Endothelial cell of coronary artery (primary cell): ENCODE measurements around the gene RAB34. TPM values are rescaled to one million over a fixed set of nuclear protein-coding genes. Genes with fewer than 3 reads are reported as not detected.

Experiments
- total RNA-seq: library from RNA; depleted of rRNA; stranded (reverse); fragments of >200 nt; gene quantifications from 2 replicates; pipeline ENCODE4 v1.2.3, GENCODE V29; 2014

The RAB34 gene, protein sequence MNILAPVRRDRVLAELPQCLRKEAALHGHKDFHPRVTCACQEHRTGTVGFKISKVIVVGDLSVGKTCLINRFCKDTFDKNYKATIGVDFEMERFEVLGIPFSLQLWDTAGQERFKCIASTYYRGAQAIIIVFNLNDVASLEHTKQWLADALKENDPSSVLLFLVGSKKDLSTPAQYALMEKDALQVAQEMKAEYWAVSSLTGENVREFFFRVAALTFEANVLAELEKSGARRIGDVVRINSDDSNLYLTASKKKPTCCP
- total RNA-seq, result 47.1 and 74.8 TPM in 2 replicates

DNA sequence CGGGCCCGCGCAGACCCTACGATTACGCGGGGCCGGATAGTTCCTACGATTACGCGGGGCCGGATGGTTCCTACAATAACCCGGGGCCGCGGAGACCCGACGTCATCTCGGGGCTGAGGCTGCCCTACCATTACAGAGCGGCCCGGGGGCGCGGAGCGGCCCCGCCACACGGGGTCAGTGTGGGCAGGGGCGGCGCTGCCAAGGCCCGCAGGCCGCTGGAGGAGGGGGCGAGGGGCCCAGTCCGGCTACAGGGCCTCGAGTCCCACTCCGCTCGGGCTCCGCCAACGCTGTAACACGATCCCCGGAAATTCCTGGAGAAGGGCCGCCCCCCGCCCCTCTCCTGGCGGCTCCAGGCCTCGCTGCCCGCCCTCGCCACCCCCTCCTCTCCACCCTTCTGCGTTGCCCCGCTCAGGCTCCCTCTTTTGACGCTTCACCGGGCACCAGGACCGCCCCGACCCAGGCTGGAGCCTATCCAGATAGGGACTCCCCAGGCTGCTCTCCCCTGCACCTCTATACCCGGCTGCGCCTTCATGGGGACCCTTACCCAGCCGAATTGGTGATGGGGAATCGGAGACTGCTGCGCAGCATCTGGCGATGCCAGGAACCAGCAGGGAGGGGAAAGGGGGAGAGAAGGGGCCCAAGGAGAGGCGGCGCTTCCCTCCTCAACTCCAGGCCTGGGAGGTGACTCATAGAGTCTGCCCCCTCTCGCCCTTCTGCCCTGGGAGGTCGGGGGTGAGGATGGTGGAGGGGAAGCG is at the start of gene RAB34:
RAB34 (minus strand) TSS at position 291 of the 755 bp plus-strand sequence. CDS start 602 bp downstream, outside the sequence.

DNA sequence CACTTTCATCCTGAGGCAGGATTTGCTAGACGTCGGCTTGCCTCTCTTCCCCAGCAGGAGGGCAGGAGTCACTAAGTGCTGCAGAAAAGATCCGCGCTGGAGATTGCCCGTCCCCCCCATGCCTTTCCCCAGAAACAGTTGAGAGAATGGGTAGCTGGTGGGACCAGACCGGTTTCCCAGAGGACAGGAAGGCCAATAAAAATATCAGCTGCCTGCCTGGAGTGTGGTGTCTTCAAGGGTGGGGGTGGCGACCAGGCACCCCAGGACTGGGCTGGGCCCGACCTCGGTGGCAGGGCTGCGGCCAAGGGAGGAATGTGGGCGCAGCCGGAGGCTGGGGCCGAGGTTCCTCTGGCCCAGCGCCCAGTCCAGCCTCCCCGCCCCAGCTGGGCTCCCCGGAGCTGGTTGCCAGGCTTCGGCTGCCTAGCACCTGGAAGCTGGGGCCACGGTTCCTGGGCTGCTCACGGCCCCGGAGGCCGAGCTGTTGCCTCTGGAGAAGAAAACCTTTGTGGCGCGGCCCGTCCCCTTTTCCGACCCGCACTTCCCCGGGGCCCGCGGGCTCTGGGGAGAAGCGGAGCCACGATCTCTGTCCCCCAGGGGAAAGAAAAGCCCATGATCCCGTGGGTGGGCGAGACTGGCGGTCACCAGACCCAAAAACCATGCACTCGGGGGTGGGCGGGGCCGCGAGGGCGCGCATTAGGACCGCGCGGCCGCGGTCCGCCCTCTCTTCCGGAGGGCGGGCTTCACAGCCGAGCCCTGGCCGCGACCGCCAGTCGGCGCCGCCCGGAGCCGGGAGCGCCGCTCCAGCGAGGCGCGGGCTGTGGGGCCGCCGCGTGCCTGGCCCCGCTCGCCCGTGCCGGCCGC is 25.8 kb upstream of the RAB34 start, which contains the start of gene TRAF4:
TRAF4 (plus strand) TSS at position 769 of the 861 bp plus-strand sequence. CDS start 102 bp downstream, outside the sequence.

DNA sequence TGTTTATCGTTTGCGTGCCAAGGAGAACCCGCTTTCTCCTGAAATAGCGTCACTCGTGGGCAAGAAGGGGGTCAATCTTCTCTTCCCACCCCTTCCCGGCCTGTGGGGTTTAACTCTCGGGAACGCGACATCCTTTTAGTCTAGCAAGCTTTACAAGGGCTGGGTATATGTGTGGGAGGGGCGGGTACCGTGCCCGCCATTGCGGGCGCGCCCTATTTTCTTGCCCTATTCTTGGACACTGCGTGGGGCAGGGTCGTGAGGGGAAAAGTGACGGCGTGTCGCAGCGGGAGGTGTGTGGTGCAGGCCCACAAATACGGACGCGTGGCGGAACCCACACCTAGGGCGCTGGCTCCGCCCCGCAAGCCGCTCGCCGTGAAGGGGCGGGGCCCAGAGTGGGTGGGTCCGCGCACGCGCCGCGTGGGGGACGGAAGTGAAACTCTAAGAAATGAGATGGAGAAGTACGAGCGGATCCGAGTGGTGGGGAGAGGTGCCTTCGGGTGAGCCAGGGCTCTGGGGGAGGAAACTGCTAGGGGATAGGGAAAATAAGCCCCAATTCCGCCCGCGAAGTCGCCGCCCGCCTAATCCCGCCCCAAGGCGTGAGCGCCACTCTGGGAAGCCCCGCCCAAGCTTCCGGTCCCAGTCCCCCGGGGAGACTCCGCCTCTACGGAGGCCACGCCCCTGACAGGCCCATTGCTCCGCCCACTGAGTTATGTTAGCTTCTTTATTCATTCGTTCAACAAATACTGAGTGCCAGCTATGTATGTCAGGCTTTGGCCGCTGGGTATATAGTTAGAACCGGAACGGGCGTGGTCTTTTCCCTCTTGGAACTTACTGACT is 10.9 kb upstream of the RAB34 start, which contains the start of gene NEK8:
NEK8 (plus strand) TSS at position 425 of the 837 bp plus-strand sequence; CDS start at position 451, 26 bp downstream.

DNA sequence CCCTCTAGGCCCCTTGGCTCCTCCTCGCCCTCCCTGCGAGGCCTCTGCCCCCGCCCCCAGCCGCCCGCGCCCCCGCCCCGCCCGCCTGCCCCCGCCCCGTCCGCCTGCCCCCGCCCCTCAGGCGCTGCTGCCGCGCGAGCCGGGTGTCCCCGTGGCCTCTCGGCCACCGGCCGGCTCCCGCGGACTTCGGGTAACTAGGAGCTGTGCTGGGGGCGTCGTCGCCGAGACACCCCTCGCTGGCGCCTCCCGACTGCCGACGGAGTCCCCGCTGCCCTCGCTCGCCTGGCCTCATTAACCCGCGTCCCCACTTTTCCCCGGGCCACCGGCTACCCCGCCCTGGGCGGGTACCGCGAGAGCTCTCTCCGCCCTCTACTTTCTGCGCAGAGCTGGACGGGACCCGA is 8.6 kb upstream of the RAB34 start, which contains the start of gene TLCD1:
TLCD1 (minus strand) TSS at position 8 of the 401 bp plus-strand sequence. CDS start 136 bp downstream, outside the sequence.

DNA sequence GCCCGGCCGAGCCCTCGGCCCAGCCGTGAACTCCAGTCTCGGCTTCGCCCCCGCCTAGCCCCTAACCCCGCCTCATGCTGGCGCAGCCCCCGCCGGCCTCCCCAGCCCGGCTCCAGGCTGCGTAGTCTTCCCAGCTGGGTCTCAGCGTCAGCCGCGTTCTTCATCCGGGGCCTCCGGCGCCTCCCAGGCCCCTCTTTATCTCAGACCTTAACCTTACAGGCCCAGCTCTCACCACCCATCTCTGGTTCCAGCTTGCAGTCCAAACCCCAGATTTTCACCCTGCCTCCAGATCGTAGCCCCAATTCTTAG is 6.0 kb downstream of the RAB34 start, which contains the start of gene PROCA1:
PROCA1 (minus strand) TSS at position 166 of the 309 bp plus-strand sequence. CDS start 228 bp downstream, outside the sequence.

Other genes starting within 250 kb of the RAB34 start
- gene SLC13A2, start 244.2 kb downstream of the RAB34 start, total RNA-seq, result not detected in 2 replicates
- not detected in 2 replicates for gene FOXN1, start 211.5 kb downstream of the RAB34 start, total RNA-seq
- 17.1 and 20.6 TPM in 2 replicates for gene UNC119, start 165.2 kb downstream of the RAB34 start, total RNA-seq
- gene PIGS, start 146.3 kb downstream of the RAB34 start, total RNA-seq, result 36.9 and 56.0 TPM in 2 replicates
- 13.5 and 37.7 TPM in 2 replicates for gene ALDOC, start 141.0 kb downstream of the RAB34 start, total RNA-seq
- gene SPAG5, start 118.8 kb downstream of the RAB34 start, total RNA-seq, result 14.8 and 35.4 TPM in 2 replicates
- gene RSKR, start 103.7 kb downstream of the RAB34 start, total RNA-seq, result 4.3 and 5.6 TPM in 2 replicates
- gene BLTP2, start 72.7 kb downstream of the RAB34 start, total RNA-seq, result 193 and 195 TPM in 2 replicates
- 67.7 and 70.2 TPM in 2 replicates for gene SDF2, start 56.0 kb downstream of the RAB34 start, total RNA-seq
- 43.0 and 53.9 TPM in 2 replicates for gene SUPT6H, start 55.7 kb downstream of the RAB34 start, total RNA-seq
- 0.81 and 0.94 TPM in 2 replicates for gene PROCA1, start 6.0 kb downstream of the RAB34 start, total RNA-seq
- 1,119 and 1,150 TPM in 2 replicates for gene RPL23A, start 2.1 kb upstream of the RAB34 start, total RNA-seq
- gene TLCD1, start 8.4 kb upstream of the RAB34 start, total RNA-seq, result 1.3 and 1.7 TPM in 2 replicates
- 1.1 and 2.4 TPM in 2 replicates for gene NEK8, start 10.9 kb upstream of the RAB34 start, total RNA-seq
- gene TRAF4, start 26.1 kb upstream of the RAB34 start, total RNA-seq, result 35.3 and 40.6 TPM in 2 replicates
- gene FAM222B, start 124.9 kb upstream of the RAB34 start, total RNA-seq, result 3.2 and 6.3 TPM in 2 replicates
- 21.7 and 23.3 TPM in 2 replicates for gene ERAL1, start 137.1 kb upstream of the RAB34 start, total RNA-seq
- 59.1 and 62.1 TPM in 2 replicates for gene FLOT2, start 179.9 kb upstream of the RAB34 start, total RNA-seq
- gene DHRS13, start 185.2 kb upstream of the RAB34 start, total RNA-seq, result 3.1 and 5.2 TPM in 2 replicates
- gene PHF12, start 233.7 kb upstream of the RAB34 start, total RNA-seq, result 8.8 and 16.3 TPM in 2 replicates